IPS-NIHi7 (cell line): Measurements from ENCODE around the gene SHLD3.
A peak's percentile ranks its signal among the peaks of the same experiment; 100 is the strongest.
"Not testable (repeated sequence)": the region's sequence is repeated elsewhere in the genome, so short reads cannot be mapped to it uniquely, and the experiment has no call there.

Source experiments
- DNase-seq: peaks from one replicate; pipeline ENCODE4 v3.0.0; 2012; ENCODE audit warnings: mixed read lengths; ENCODE audit errors: extremely low spot score

SHLD3 gene

DNA sequence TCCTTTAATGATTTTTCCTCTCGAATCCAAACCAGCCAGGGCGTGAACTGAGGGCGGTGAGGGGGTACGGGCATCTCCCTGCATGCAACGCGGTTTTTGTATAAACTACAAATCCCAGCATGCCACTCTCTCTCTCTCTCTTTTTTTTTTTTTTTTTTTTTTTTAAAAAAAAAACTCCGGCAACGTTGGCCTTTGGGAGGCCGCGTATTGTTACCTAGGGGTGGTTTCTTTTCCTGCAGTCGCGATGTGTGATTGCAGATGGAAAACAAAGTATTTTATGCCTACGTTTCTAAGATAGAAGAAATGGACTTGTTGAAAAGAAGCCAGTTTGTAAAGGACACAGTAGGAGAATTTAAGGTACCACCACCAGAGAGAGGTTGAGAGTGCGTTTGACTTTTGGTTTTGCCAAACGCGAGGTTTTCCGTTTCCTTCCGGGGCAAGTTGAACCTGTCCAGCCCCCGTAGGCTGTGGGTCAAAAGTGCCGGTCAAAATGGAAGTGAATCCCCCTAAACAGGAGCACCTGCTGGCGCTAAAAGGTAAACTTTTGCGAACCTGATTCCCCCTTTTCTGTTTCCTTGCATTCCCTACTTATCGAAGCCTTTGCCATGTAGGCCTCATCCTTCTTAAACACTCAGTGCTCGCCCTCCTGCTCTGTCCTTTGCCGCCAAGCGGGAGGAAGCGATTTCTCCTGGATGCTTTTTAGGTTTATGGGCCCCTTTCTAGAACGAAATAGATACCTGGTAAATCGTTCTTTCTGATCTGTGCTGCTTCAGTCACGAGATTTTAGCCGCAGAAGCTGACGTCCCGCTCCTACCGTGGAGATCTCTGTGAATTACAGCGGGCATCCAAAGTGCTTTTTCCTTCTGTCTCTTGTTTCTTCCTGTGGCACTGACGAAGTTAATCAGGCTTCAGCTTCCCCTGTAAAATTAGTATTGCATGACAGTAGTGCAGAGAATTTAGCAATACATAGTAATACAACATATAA, at the start of gene SHLD3, which contains the start of gene TRAPPC13:
Gene SHLD3 (plus strand): TSS at position 457 of the 985 bp plus-strand sequence. CDS start 4,561 bp downstream, outside the sequence.
Gene TRAPPC13 (plus strand): TSS at position 457 of the 985 bp plus-strand sequence. CDS start 34 bp downstream, at position 491.
- DNase-seq, result peak; percentile 70

GRCh38 chr5:65577141-65577540, 47.7 kb upstream of the SHLD3 start:
- no peak for DNase-seq

DNA sequence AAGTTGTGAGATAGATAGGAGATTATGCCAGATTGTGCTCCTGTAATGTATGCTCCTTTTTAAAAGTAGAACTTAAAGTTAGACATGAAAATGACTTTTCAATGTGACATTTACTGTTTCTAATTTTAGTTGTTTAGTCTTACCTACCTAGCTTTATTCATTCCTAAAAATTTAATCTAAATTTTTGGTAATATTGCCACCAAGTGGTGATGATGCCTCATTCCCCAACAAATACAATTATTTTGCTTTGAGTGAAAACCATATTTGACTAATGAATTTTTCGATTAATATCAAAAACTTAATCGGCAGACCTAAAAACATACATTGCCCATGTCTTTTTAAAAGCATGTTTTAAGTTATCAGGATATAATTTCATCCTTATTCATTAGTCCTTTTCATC, 36.1 kb upstream of the SHLD3 start:
- DNase-seq, result no peak

DNA sequence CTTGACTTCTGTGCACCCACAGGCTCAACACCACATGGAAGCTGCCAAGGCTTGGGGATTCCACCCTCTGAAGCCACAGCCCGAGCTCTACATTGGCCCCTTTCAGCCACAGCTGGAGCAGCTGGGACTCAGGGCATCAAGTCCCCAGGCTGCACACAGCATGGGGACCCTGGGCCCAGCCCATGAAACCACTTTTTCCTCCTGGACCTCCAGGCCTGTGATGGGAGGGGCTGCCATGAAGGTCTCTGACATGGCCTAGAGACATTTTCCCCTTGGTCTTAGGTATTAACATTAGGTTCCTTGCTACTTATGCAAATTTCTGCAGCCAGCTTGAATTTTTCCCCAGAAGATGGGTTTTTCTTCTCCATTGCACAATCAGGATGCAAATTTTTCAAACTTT, 23.1 kb upstream of the SHLD3 start:
- not testable (repeated sequence) for DNase-seq

- peak; percentile 7 for DNase-seq
Observed at GRCh38 chr5:65611524-65611923, 13.3 kb upstream of the SHLD3 start.

- DNase-seq, result no peak
Observed at GRCh38 chr5:65612298-65612907, 12.4 kb upstream of the SHLD3 start.

DNA sequence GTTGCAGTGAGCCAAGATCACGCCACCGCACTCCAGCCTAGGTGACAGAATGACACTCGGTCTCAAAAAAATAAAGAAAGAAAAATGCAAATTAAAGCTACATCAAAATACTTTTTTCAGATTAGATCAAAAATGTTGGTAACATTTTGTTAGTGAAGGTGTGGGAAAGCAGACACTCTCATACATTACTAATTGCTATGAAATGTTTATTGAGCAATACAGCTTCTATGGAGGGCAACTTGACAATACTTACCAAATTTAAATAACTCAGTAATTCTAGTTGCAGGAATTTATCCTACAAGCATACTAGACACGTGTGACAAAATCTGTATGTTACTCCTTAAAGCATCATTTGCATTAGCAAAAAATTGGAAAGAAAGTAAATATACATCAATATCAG, 4.8 kb upstream of the SHLD3 start:
- DNase-seq, result no peak

GRCh38 chr5:65621961-65622360, 2.9 kb upstream of the SHLD3 start:
- DNase-seq, result not testable (repeated sequence)

DNA sequence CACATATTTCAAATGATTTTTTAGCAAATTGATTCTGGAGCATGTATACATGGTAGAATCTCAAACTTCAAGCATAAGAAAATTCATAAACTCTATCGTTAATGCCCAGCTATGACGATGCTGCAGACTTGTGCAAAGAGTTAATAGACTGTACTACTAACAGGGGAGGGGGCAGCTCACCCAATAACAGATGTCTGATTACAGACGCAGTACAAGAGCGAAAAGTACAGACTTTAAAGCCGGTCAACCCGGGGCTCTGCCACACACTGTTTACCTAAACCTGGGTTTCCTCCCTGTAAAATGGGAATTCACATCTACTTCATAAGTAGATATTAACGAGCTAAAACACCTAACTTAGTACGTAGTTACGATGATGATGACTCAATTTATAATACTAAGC, 1.3 kb upstream of the SHLD3 start:
- DNase-seq, result no peak

GRCh38 chr5:65624025-65624570, 729 bp upstream of the SHLD3 start, which contains the start of gene TRIM23:
TSS of gene TRIM23 (minus strand) at chr5:65624333. CDS start at chr5:65624274, 59 bp downstream.
- DNase-seq, result peak; percentile 90

- no peak for DNase-seq
Observed at GRCh38 chr5:65625743-65626142, 916 bp downstream of the SHLD3 start.

GRCh38 chr5:65630981-65631380, 6.2 kb downstream of the SHLD3 start:
- no peak for DNase-seq

GRCh38 chr5:65640240-65640639, 15.4 kb downstream of the SHLD3 start:
- no peak for DNase-seq

DNA sequence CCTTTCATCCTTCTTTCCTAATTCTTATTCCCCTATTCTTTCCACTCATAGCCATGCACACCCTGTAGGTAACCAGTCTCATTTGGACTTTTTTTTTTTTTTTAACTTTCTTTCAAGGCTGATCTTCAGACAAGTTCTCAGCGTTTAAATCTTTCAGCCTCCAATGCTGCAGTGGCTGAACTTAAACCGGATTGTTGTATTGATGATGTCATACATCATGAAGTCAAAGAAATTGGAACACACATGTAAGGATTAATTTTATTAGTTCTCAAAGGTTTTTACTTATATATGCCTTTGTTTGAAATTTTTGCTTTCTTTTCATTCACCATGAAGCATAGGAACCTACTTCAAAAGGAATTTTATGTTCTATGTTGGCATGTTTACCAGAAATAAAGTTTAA, 22.1 kb downstream of the SHLD3 start:
- no peak for DNase-seq

DNA sequence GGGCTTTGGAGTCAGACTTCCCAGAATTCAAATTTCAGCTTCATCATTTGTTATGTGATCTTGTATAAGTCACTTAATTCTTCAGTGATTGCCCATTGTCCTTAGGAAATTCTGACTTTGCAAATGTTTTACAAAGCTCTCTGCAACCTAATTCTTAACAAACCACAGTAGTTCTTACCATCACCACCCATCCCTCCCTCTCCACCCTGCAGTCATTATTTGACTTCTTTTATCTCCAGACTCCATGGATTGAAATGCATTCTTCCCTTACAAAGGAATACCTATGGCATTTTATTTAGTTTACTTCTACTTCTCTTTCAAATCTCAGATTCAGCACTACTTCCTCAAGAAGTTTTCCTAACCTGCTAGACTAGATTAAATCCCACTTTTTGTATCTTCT, 23.1 kb downstream of the SHLD3 start:
- peak; percentile 10 for DNase-seq

GRCh38 chr5:65651144-65651543, 26.3 kb downstream of the SHLD3 start:
- no peak for DNase-seq

DNA sequence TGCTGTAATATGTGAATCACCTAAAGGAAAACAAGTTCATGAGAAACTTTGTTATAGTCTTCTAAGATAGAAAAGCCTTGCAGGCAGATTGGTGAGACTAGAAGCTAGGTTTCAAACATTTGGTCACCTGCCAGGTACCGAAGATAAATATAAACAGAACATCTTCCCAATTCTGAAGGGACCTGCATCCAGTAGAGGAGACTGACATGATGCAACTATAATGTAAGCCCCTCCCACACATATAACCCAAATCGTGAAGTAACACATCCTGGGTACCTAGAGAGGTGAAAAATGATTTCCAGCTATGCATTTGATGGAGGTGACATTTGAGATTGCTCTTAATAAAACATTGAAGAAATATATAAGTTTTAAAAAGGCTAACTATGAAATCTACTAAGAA, 29.9 kb downstream of the SHLD3 start:
- no peak for DNase-seq

DNA sequence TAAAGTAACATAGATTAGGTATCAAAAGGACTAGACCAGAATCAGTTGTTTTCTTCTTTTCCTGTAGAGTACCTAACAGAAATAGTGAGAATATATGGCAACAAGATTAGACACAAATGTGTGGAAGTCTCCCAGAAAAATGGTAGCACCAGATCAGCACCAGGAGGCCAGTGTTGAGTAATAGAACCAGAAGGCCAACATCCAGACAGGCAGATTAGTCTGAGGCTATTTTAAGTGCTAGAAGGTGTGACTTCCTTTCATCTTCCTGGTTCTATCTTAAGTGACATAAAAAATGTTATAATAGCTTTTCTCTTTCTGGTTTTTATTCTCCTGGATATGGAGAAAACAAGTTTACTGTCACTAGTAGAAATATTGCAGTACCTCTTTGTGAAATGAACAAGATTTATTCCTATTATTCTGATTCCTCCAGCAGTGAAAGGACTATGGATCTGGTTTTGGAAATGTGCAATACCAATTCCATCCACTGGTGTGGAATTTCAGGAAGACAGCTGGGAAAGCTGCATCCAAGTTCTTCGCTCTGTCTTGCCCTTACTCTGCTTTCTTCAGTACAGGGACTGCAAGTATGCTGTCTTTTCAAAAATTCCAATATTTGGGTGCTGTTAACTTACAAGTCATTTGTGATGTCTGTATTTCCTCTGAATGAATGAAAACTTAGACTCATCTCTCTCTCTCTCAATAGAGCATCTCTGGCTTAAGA, 39.1 kb downstream of the SHLD3 start:
- peak; percentile 52 for DNase-seq

DNA sequence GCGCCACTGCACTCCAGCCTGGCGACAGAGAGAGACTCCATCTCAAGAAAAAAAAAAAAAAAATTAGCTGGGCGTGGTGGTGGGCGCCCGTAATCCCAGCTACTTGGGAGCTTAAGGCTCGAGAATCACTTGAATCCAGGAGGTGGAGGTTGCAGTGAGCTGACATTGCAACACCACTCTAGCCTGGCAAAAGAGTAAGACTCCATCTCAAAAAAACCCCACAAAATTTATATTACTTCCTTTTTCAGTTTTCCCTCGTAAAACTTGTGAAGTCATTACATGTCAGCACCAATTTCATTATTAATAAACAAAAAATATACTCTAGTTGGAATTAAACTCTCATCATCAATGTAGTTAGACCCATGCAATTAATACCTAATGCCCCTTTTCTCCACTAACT, 43.9 kb downstream of the SHLD3 start:
- DNase-seq, result no peak

GRCh38 chr5:65672796-65673195, 48.0 kb downstream of the SHLD3 start:
- DNase-seq, result no peak

DNA sequence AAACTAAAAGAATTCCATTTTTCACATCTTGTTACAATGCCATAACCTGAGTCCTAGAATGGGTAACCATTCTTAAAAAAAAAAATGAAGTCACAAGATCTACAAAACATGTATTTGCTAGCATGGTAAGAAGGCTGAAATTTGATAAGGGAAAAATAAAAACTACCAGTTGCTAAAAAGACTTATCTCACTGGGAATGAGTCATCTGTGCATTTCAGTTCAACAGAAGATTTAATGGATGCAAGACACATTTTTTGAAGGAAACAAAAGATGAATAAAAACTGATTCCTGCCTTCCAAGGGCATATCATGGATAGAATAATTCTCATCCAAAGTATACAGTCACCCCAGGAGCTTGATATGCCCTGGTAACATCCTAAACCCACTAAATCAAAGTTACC, 49.9 kb downstream of the SHLD3 start:
- DNase-seq, result no peak

DNA sequence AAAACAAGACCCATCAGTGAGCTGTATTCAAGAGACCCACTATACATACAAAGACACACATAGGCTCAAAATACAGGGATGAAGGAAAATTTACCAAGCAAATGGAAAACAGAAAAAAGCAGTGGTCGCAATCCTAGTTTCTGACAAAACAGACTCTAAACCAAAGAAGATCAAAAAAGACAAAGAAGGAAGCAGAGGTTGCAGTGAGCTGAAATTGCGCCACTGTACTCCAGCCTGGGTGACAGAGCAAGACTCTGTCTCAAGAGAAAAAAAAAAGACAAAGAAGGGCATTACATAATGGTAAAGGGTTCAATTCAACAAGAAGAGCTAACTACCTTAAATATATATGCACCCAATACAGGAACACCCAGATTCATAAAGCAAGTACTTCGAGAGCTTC, 51.2 kb downstream of the SHLD3 start:
- DNase-seq, result not testable (repeated sequence)
